ENCODE measurements around the gene IGFALS. TPM values are rescaled to one million over a fixed set of nuclear protein-coding genes. Genes with fewer than 3 reads are reported as not detected.

The IGFALS gene
- not detected for total RNA-seq

DNA sequence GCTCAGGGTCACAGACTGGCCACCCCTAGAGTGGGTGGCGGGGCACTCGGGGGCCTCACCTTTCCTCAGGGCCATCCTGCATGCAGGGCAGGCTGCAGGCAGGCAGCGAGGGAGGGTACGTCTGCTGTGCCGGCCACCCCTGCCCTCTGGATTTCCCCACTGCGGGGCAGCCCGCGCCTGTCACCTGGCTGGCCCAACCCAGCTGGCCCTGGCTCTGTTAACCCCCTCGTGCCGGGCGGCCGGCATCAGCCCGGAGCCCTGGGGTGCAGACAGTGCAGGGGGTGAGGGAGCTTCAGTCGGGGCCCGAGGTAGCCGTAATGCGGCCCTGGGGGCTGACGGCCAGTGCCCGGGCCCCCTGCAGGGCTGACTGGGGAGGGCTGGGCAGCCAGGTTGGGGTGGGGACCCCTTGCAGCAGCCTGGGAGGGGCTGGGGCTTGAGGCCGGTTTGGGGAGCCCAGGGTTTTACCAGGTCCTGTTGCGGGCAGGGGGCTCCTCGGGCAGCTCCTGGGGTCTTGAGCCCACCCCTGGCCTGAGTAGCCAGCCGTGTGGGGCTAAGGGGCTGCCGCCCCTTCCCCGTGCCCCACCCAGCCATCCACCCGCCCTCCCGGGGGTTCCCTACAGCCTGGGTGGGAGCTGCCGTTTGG is at the start of gene IGFALS:
Gene IGFALS, minus strand, starts transcription at position 128 of the 643 bp plus-strand sequence. Its CDS starts 53 bp downstream, at position 75.
- no peak for DNase-seq (ENCODE audit: low spot score)

GRCh38 chr16:1839554-1839953 is 46.0 kb upstream of the IGFALS start:
- DNase-seq (ENCODE audit: low spot score): no peak

DNA sequence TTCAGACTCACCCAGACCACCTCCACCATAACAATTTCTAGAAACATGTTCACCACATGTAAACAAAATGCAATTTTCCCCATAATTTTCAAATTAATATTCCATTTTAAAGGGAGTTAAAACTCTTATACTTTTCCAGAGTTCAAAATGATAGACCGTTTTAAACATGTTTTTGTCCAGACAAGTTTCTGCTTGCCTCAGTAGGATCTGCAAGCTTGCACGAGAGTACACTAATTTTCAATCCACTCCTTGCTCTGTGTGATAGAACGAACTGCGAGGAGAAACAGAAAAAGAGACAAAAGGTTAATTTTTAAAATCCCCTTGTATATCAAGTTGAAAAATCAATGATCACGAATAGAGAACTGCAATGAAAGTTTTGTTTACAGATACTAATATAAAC is 40.6 kb upstream of the IGFALS start:
- DNase-seq (ENCODE audit: low spot score): no peak

DNA sequence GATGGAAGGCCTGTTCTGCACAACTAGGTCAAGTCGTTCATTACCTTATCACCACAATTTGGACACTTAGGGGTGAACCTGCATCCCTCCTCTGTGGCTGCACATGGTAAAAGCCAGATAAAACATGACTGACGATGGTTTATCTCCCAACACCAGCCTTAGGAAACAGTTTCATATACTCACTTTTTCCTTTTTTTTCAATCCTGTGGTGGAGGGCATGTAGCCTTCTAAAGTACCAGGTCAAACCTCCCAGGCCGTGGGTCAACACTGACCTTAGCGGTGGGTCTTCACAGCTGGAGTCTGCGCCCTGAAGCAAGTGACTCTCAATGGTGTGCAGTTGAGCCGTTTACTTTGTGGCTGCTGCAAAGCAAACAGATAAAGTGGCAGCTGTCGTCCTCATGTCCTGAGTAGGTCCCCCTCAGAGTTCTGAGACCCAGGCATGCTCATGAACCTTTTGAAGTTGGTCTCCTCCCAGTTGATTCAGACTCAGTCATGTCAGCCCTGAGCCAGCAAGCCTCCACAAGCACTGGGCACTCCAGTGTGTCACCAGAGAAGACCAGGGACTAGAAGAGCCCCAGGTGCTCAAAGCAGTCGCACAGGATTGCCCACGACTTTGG is 39.4 kb upstream of the IGFALS start:
- DNase-seq (ENCODE audit: low spot score): no peak

DNA sequence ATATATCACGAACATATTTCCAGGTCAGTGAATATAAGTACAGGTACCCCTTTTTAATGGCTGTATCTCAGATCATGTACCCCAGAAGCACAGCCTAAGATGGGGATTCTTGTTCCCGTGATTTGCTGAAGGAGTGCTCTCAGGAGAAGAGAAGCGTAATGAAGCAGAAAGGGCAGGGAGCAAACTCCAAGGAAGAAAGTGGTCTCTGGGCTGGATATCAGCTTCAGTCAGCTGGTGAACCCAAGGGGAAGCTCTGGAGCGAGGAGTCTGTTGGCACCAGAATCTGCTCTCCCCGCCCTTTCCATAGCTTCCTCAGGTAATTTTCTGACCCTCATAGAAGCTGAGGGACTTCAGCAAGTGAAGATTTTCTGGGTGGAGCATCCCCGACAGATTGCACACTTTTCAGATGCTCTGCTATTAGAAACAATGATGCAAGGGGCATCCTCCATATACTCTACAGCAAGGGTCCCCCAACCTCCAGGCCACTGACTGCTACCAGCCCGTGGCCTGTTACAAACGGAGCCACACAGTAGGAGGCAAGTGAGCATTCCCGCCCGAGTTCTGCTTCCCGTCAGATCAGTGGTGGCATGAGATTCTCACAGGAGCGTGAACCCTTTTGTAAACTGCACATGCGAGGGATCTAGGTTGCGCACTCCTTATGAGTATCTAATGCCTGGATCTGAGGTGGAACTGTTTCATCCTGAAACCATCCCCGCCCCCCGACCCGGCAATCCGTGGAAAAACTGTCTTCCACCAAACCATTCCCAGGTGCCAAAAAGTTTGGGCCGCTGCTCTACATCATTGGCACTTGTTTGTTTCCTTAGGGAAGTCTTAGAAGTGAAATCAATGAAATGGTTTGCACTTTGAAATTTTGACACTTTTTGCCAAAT is 37.9 kb upstream of the IGFALS start:
- DNase-seq (ENCODE audit: low spot score): no peak

DNA sequence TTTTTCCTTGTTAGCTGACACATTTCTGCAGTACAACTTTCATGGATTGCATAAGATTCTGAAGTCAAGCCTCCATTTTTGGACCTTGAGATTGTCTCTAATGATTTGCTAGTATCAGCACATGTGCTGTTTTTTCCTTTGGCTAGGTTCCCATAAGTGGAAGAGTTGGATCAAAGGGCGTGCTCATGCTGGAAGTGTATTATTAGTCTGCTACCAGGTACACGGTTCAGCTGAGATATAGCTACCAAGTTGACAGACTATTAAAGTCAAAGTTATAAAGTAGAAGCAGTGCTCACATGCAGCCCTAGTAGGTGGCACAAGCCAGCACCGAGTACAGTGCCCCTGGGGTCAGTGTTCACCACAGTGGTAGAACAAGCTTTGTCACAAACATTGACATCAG is 36.7 kb upstream of the IGFALS start:
- DNase-seq (ENCODE audit: low spot score): no peak

DNA sequence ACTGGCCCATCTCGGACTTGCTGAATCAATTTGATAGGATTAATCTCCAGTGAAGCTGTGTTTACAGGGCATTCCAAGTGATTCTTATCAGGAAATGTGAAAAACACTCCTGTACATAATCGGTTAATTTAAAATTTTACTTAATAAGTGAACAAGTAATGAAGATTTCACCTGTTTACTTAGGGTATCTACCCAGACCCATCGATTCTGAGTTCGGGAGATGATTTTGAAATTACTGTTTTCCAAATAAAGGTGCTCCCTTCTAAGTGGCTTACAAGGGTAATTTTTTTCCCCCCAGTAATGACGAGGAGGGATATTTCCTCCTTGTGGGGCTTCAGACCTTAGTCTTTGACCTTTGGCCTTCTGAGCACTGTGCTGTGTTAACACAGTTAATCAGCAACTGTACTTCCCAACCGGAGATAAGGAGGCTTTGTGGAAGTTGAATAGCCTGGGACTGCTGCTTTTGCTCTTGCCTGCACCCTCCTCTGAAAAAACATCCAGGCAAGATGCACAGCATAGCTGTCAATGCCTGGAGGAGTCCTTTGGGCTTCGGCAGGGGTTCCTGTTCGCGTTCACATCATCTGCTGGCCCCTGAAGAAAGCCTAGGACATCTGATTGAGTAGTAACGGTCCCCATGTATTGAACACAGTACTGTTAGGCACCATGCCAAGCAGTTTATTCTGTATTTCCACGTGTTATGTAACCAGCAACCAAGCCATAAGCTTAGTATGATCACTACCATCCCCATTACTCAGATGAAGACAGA is 35.3 kb upstream of the IGFALS start:
- peak; percentile 8 for DNase-seq (ENCODE audit: low spot score)

DNA sequence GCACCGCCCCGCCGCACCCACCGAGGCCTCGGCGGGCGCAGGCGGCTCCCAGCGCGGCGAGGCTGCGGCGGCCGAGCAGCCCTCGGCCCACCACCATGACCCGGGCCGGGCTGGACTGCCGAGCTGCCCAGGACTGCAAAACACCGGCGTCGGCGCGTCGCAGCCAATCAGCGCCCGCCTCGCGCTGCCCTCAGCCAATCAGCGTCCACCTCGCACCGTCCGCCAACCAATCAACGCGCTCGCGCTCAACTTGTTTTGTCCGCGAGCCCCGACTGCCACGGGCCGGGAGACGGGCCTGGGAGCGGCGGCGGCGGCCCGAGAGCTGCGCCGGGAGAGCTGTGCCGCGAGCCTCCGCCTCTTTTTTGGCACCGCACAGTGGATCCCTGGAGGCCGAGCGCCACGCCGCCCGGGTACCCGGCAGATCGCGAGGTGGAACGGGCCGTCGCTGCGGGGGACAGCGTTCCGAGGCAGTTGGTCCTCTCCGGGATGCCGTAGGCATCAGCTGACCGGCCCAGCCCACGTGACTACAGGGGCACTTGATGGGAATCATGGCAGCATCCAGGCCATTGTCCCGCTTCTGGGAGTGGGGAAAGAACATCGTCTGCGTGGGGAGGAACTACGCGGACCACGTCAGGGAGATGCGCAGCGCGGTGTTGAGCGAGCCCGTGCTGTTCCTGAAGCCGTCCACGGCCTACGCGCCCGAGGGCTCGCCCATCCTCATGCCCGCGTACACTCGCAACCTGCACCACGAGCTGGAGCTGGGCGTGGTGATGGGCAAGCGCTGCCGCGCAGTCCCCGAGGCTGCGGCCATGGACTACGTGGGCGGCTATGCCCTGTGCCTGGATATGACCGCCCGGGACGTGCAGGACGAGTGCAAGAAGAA is 33.4 kb upstream of the IGFALS start, which contains the start of the genes FAHD1 and HAGH:
Gene FAHD1, plus strand, starts transcription at position 516 of the 883 bp plus-strand sequence. Its CDS starts 33 bp downstream, at position 549.
Gene HAGH, minus strand, starts transcription at position 135 of the 883 bp plus-strand sequence. Its CDS starts 38 bp downstream, at position 97.
- DNase-seq (ENCODE audit: low spot score): peak; percentile 95

- peak; percentile 41 for DNase-seq (ENCODE audit: low spot score)
Observed at GRCh38 chr16:1825864-1826690, 32.6 kb upstream of the IGFALS start.

- peak; percentile 40 for DNase-seq (ENCODE audit: low spot score)
Observed at GRCh38 chr16:1825381-1825863, 31.9 kb upstream of the IGFALS start.

DNA sequence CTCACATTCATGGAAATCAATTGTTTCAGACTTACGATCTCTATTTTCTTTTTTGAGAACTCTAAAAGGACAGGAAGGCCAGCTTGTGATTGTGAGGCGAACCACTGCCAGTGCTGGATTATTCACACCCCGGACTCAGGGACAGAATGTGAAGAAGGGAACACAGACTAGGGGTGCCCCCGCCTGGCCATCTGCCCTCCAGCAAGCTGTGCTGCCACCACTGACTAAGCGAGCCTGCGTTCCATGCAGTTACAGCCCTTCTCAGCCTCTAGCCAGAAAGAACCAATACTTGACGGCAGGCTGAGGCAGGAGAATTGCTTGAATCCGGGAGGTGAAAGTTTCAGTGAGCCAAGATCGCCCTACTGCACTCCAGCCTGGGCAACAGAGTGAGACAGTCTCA is 30.3 kb upstream of the IGFALS start:
- DNase-seq (ENCODE audit: low spot score): no peak

GRCh38 chr16:1822801-1823200 is 29.3 kb upstream of the IGFALS start:
- DNase-seq (ENCODE audit: low spot score): no peak

DNA sequence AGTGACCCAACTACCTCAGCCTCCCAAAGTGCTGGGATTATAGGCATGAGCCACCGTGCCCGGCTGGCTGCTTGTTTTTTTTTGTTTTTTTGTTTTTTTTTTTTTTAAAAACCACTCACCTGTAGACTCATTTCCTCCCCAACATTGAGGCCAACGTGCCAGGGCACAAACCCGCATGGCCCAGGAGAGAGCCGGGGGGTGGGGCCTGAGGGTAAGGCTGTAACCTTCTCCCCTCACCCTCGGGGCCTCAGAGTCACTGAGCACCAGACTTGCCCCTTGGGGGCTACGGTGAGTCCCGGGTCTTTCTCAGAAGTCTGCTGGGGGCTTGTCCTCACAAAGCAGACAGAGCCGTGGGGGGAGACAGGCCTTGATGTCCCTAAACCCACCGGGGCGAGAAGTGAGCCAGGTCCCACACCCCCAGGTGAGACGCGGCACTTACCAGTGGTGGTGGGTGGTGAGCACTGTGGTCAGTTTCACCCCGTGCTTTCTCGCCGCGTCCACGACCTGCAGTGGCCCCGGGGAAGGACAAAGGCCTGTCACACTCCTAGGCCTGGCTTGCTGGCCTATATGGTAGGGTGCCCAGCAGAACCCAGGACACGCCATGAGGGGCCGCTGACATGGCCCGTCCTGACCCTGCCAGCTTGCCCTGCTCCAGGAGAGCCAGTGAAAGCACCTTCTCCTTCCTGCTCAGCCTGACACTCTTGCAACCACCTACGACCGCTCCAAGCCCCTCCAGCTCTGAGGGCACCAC is 28.5 kb upstream of the IGFALS start:
- no peak for DNase-seq (ENCODE audit: low spot score)

DNA sequence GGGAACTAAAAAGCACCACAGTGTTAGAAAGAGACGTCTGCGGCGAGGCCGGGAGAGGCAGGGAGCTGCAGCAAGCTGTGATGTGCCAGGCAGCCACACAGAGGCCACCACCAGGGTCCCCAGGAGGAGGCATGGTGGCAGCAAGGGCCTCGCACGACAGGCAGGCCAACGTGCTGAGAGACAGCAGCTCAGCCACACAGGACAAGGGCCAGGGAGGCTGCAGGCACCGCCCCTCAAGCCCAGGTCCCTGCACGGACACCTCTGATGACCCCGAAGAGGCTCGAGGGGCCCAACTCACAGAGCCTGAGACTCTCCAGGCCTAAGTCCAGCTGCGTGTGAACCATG is 27.4 kb upstream of the IGFALS start:
- DNase-seq (ENCODE audit: low spot score): no peak

DNA sequence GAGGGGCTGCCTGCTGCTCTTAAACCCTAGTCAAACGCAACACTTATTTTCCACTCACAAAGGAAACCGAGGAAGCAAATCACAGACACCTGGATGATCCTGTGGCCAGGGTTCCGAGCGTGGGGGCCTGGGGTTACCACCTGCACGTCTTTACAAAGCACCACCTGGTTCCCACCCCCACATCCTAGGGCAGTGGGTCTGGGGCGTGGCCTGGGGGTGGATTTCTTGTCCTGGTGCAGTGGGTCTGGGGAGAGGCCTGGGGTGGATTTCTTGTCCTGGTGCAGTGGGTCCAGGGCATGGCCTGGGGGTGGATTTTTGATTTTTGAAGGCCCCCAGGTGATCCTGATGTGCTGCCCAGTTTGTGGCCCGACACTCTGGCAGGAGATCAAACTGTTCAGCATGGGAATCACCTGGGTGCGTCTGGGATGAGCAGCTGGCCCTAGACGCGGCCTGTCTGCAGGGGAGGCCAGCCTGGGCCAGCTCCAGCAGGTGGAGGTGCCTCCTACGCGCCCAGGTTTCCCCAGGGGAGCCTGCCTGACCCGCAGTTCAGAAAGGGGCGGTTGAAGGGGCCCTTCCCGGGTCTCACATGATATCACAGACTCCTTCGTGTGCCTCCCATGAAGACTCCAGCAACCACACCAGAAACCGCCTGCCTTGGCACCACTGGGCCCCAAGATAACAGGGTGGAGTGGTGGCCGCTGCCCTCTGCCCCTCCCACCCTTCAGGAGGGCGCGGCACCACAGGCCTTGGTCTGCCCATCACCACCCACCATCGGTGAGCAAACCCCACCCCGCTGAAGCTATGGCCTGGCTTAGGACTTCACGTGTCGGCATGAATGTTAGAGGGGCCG is 26.8 kb upstream of the IGFALS start:
- no peak for DNase-seq (ENCODE audit: low spot score)

- no peak for DNase-seq (ENCODE audit: low spot score)
Observed at GRCh38 chr16:1819611-1820010, 26.1 kb upstream of the IGFALS start.

DNA sequence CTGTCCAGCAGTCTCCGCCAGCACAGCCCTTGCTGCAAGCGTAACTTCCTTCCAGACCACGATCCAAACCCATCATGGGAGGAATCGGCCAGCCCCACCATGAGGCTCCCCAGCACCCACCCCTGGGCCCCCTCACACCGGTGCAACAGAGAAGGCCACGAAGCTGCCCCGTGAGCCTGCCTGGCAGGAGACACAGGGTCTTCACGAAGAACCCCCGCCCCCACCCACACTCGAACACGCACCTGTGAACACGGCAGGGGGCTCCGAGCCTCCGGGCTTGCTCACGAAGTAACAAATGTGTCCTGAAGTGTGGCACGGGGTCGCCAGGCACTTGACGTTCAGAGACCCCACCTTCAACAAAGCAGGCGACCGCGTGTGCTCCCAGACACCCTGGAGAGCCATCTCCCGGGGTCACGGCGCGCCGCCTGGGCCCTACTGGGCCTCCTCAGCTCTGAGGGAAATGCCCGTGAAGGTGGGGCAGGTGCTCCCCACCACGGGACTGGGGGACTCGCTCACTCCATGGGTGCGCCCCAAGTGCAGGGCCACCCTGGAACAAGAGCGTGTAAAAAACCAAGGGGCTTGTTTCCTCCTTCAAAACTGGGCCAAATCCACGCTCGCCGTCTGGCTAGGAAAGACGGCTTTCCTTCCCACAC is 25.5 kb upstream of the IGFALS start:
- no peak for DNase-seq (ENCODE audit: low spot score)

Data from ureter (tissue), 1 donor.